HFFc6 (cell line): ENCODE measurements around the gene OGA. TPM values are rescaled to one million over a fixed set of nuclear protein-coding genes. Genes with fewer than 3 reads are reported as not detected.

Experiments
- DNase-seq: peaks from one replicate; pipeline ENCODE4 v3.0.0-alpha.2; 2018
- H3K27ac Mint-ChIP-seq: 2 replicates; pipeline ENCODE4 v1.8.0; 2020; ENCODE audit warnings: mild to moderate bottlenecking, mixed read lengths
- H3K27me3 Mint-ChIP-seq: 2 replicates; pipeline ENCODE4 v1.8.0; 2021; ENCODE audit warnings: mild to moderate bottlenecking, moderate library complexity, mixed read lengths; ENCODE audit not compliant: insufficient read depth
- H3K36me3 Mint-ChIP-seq: 2 replicates; pipeline ENCODE4 v1.8.0; 2021; ENCODE audit warnings: low read depth, mixed read lengths
- H3K4me1 Mint-ChIP-seq: 2 replicates; pipeline ENCODE4 v1.8.0; 2020; ENCODE audit warnings: low read depth, mixed read lengths
- H3K4me3 Mint-ChIP-seq: 2 replicates; pipeline ENCODE4 v1.8.0; 2020; ENCODE audit warnings: mild to moderate bottlenecking, moderate library complexity, mixed read lengths
- H3K9me3 Mint-ChIP-seq: 2 replicates; pipeline ENCODE4 v1.8.0; 2020; ENCODE audit warnings: mild to moderate bottlenecking, mixed read lengths
- total RNA-seq, 6 experiments: library from RNA; stranded (reverse); fragmentation: NEBNext Ultra II Directional; extraction: Animal tissue kit (Norgen Biotek cat#: 25700); gene quantifications; 2 replicates in 1 of 6; 3 replicates in 5 of 6; pipeline ENCODE4 v1.2.3, GENCODE V29; 2021
- TF ChIP-seq, protein P1 (sequence below): fragments of 200-600 bp; sonication (generic); IDR thresholded peaks from 2 replicates; pipeline ENCODE4 v1.5.0; 2021; ENCODE audit warnings: antibody characterized with exemption, mild to moderate bottlenecking

OGA gene
- total RNA-seq, 6 experiments from 2014 or later = 56.2 to 61.6 (median 59.1) TPM

DNA sequence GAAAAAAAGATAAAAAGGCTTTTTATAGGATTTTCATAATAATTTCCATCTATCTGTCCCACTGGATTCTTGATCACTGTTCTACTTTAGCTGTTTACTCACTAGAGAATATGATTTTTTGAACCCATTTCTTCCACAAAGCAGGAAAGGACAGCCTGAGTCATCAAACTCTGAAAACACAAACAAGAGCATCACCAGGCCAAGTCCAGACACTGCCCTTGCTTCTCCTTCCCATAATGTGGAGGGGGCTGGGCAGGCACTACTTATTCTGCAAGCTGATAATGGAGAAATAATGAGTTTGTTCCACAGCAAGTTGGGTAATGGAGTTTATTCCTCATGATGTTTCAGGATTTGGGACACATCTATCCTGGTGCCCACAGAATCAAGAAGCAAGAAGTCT is 38.4 kb upstream of the OGA start:
- Mint-ChIP-seq H3K9me3 (peaks cover 13% of the 10 kb centered on the region), H3K4me3 (no peak overlapping the region), H3K27me3 (no peaks in the 10 kb centered on the region), H3K4me1 (peaks cover 12% of the 10 kb centered on the region), H3K27ac (no peak overlapping the region), H3K36me3 (peaks cover 18% of the 10 kb centered on the region)
- TF ChIP-seq, protein P1, sequence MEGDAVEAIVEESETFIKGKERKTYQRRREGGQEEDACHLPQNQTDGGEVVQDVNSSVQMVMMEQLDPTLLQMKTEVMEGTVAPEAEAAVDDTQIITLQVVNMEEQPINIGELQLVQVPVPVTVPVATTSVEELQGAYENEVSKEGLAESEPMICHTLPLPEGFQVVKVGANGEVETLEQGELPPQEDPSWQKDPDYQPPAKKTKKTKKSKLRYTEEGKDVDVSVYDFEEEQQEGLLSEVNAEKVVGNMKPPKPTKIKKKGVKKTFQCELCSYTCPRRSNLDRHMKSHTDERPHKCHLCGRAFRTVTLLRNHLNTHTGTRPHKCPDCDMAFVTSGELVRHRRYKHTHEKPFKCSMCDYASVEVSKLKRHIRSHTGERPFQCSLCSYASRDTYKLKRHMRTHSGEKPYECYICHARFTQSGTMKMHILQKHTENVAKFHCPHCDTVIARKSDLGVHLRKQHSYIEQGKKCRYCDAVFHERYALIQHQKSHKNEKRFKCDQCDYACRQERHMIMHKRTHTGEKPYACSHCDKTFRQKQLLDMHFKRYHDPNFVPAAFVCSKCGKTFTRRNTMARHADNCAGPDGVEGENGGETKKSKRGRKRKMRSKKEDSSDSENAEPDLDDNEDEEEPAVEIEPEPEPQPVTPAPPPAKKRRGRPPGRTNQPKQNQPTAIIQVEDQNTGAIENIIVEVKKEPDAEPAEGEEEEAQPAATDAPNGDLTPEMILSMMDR = no peak
- peak; percentile 33 for DNase-seq

- H3K4me1 Mint-ChIP-seq = peaks cover 17% of the 10 kb centered on the region
Observed at GRCh38 chr10:101851411-101852116, 33.3 kb upstream of the OGA start.

DNA sequence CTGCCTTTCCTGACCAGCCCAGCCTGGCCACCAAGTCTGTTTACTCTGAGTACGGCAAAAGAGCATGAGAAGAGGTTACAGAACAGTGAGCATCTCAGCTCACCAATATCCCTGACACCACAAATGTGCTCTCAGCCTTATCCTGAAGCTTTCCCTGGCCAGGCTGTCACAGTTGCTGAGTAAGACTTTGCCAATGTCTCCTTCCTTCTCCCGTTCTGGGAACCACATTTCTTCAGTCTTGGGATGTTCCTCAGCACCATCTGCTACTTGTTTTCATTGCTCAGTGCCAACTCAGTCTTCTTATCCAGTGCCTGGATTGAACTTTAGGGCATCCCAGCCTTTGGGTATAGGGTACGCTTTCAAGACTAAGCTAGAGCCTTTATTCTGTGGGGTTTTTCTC is 32.5 kb upstream of the OGA start:
- Mint-ChIP-seq H3K4me3 (no peak overlapping the region), H3K27me3 (no peaks in the 10 kb centered on the region), H3K4me1 (peaks cover 12% of the 10 kb centered on the region), H3K36me3 (no peaks in the 10 kb centered on the region; the same call in 1 of the 2 replicates), H3K9me3 (no peaks in the 10 kb centered on the region), H3K27ac (no peak overlapping the region)
- DNase-seq = no peak
- TF ChIP-seq, protein P1 = no peak

More at GRCh38 chr10:101851411-101852116, 33.3 kb upstream of the OGA start:
- DNase-seq = no peak
- Mint-ChIP-seq H3K27ac (no peak overlapping the region), H3K36me3 (no peaks in the 10 kb centered on the region; the same call in 1 of the 2 replicates), H3K27me3 (no peaks in the 10 kb centered on the region), H3K4me3 (no peak overlapping the region), H3K9me3 (no peaks in the 10 kb centered on the region)
- TF ChIP-seq, protein P1 = no peak

DNA sequence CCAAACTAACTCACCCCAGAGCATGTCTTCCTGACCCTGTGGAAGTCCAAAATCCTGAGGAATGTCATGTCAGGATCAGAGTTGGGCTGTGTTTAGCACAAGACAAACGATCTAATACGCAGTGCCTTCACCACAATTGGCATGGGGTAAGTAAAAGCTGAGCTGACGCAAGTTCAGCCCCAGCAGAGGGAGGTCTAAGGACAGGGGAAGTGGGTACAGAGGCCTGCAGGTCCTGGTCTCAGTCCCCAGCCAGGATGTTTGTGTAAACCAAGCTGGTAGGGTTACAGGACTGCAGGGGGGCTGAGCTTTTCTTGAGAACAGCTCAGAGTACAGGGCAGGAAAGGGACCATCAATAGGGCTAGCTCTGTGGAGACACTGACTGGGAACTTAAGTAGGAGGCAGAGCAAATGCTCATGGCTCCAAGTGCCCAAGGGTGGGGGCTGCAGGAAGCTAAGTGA is 30.7 kb upstream of the OGA start:
- H3K4me3 Mint-ChIP-seq = no peak overlapping the region
- TF ChIP-seq, protein P1 = no peak
- H3K36me3 Mint-ChIP-seq = no peaks in the 10 kb centered on the region; the same call in 1 of the 2 replicates
- DNase-seq = no peak
- no peaks in the 10 kb centered on the region for H3K27me3 Mint-ChIP-seq
- peaks cover 12% of the 10 kb centered on the region for H3K4me1 Mint-ChIP-seq
- H3K9me3 Mint-ChIP-seq = no peaks in the 10 kb centered on the region
- H3K27ac Mint-ChIP-seq = no peak overlapping the region

- Mint-ChIP-seq H3K27me3 (no peaks in the 10 kb centered on the region), H3K9me3 (no peaks in the 10 kb centered on the region), H3K4me1 (peaks cover 12% of the 10 kb centered on the region), H3K4me3 (no peak overlapping the region), H3K36me3 (no peaks in the 10 kb centered on the region; the same call in 1 of the 2 replicates), H3K27ac (no peak overlapping the region)
- DNase-seq = no peak
- TF ChIP-seq, protein P1 = no peak
Observed at GRCh38 chr10:101848408-101848807, 30.2 kb upstream of the OGA start.
